GM12875 (cell line): ENCODE data around the gene CRACDL.

Experiments
- H3K4me3 ChIP-seq: one replicate; pipeline ENCODE4 v1.5.1; 2011; ENCODE audit warnings: low read depth, low read length, control low read depth
- TF ChIP-seq, protein P1 (sequence below): IDR thresholded peaks from 2 replicates; pipeline ENCODE4 v1.5.1; 2011; ENCODE audit warnings: low read depth, mild to moderate bottlenecking, control low read depth, inconsistent platforms, low read length, moderate library complexity, borderline replicate concordance; ENCODE audit not compliant: insufficient read depth

The CRACDL gene

GRCh38 chr2:98807221-98807620 is 128.8 kb downstream of the CRACDL start:
- no peak overlapping the region for H3K4me3 ChIP-seq
- TF ChIP-seq, protein P1, sequence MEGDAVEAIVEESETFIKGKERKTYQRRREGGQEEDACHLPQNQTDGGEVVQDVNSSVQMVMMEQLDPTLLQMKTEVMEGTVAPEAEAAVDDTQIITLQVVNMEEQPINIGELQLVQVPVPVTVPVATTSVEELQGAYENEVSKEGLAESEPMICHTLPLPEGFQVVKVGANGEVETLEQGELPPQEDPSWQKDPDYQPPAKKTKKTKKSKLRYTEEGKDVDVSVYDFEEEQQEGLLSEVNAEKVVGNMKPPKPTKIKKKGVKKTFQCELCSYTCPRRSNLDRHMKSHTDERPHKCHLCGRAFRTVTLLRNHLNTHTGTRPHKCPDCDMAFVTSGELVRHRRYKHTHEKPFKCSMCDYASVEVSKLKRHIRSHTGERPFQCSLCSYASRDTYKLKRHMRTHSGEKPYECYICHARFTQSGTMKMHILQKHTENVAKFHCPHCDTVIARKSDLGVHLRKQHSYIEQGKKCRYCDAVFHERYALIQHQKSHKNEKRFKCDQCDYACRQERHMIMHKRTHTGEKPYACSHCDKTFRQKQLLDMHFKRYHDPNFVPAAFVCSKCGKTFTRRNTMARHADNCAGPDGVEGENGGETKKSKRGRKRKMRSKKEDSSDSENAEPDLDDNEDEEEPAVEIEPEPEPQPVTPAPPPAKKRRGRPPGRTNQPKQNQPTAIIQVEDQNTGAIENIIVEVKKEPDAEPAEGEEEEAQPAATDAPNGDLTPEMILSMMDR: no peak

GRCh38 chr2:98806236-98806697 is 129.8 kb downstream of the CRACDL start:
- H3K4me3 ChIP-seq: no peak overlapping the region
- TF ChIP-seq, protein P1: no peak

DNA sequence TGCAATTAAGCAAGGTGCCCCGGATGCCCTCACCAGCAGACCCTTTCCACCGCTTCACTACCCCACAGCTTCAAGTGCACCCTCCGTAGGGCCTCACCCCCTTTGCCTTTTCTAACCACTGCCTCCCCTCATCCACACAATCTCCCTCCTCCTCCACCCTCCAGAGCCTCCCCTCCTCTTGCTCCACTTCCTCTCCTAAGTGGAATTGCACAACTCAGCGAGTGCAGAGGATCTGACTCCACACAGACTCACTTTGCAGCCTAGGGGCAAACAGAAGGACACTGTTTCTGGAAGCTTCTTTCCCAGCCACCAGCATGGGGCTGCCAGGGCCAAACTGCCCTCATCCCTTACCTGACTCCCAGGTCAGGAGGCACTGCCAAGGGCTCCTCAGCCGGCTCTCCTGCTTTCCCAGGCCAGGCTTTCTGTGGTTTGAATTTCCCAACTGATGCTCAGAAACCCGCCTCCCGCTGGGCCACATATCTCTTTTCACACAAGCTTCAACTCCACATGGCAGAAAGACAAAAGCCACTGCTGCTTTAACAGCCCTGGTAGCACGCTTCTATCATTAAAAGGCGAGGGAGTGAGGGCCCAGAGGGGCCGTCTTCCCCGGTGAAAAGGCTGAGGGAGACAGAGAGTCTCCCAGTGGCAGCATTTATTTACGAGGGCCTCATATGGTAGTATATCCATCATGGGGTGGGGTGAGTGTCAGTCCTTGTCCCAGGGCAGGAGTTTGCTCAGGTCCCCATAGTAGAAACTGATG is 130.4 kb downstream of the CRACDL start:
- TF ChIP-seq, protein P1: no peak
- H3K4me3 ChIP-seq: no peak overlapping the region

- H3K4me3 ChIP-seq: no peak overlapping the region
- TF ChIP-seq, protein P1: no peak
Measured at GRCh38 chr2:98804736-98805135, 131.3 kb downstream of the CRACDL start.

- no peak overlapping the region for H3K4me3 ChIP-seq
- TF ChIP-seq, protein P1: no peak
Measured at GRCh38 chr2:98804265-98804650, 131.8 kb downstream of the CRACDL start.

DNA sequence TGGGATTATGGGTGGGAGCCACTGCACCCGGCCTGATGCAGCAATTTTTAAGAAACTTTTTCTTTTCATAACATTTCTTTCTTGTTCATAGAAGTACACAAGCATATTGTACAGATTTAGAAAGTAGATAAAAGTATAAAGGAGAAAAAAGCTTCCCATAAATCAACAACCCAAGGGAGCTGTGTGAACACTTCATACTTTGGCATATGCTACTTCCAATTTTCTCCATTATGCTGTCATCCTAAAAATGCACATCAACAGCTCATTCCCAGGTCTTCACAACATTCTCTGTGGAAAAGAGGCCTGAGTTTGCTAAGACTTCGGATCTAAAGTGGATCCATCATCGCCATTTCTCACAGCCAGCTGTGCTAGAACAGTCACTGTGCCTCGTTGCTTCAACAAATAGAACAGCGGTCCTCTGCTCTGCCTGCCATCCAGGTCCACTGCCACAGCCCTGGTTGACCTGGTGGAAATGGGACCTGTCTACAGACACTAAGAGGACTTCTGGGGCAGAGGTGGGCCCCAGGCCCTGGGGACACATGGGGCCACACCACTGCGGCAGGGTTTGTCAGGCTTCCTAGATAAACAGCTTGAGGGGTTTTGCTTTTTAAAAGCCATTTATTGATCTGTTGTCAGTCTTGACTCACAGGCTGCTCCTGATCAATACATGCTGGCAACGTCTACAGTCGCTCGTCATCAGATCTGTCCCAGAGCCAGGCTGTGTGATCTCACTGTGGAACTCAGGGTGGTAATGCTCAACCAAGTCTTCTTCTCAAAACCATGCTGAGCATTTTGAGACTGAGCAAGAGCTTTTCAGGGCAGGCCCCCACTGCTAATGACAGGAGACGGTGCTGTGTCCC is 132.4 kb downstream of the CRACDL start:
- TF ChIP-seq, protein P1: no peak
- H3K4me3 ChIP-seq: no peak overlapping the region
